ENCODE data around the gene SC5D.

The SC5D gene

DNA sequence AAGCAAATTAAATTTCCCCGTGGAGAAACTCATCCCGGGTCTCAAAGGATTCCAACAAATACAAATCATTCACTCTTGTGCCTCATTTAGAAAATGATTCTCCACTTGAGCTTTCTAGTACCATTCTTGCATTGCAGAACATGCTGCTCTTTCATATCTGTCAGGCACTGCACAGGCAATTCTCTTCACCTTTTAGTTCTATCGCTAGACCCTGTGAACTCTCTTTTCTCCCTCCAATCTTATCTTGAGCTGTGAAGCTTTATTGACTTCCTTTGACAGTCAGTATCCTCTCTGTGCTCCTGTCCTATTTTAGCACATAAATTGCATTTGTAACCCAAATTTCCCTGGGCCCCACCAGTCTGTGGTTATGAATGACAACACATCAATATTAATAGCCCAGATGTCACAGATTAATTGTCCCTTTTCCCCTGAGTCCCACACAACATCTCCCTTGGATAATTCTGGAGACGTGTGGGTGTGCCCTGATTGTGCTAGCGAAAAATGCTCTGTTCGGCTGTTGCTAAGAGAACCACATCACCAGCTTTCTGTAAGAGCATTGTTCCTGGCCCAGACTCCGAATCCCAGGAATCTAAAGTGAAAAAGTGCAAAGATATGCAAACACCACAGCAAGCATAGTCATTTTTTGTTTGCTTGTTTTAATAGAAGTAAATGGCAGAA, 22.4 kb upstream of the SC5D start:
- TF ChIP-seq GATA2 (IDR thresholded peaks at IDR 0.05; ENCODE audit: low read depth, low read length) = no peak
- TF ChIP-seq GATA3 (IDR thresholded peaks at IDR 0.05; ENCODE audit: low read depth, low read length) = no peak

DNA sequence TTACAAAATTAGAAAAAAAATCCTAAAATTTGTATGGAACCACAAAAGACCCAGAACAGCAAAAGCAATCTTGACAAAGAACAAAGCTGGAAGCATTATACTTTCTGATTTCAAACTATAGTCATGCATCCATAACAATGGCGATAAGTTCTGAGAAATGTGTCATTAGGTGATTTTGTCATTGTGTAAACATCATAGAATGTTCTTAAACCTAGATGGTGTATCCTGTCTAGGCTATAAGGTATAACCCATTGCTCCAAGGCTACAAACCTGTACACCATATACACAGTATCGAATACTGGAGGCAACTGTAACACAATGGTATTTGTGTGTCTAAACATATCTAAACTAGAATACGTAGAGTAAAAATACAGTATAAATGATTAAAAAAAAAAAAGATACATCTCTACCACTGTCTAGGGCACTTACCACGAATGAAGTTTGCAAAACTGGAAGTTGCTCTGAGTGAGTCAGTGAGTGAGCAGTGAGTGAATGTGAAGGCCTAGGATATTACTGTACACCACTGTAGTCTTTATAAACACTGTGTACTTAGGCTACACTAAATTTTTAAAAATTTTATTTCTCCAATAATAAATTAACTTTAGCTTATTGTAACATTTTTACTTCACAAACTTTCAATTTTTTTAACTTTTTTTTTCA, 18.1 kb upstream of the SC5D start:
- TF ChIP-seq GATA3 (IDR thresholded peaks at IDR 0.05; ENCODE audit: low read depth, low read length) (no peak), GATA2 (IDR thresholded peaks at IDR 0.05; ENCODE audit: low read depth, low read length) (no peak)

DNA sequence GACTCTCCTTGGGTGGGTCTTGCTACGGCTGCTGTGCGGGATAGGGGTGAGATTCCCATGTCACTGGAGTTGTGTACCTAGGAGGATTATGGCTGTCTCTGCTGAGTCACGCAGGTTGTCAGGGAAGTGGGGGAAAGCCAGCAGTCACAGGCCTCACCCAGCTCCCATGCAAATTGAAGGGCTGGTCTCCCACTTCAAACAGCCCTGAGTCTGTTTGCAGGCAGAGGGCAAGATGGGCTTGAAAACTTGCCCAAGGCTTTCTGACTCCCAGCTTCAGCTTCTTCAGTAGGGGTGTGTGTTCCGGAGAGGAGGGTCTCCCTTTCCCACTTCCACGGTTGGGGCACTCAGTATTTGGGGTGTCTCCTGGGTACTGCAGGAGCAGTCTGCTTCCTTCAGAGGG, 10.9 kb upstream of the SC5D start:
- TF ChIP-seq GATA3 (IDR thresholded peaks at IDR 0.05; ENCODE audit: low read depth, low read length) = no peak
- TF ChIP-seq GATA2 (IDR thresholded peaks at IDR 0.05; ENCODE audit: low read depth, low read length) = no peak

DNA sequence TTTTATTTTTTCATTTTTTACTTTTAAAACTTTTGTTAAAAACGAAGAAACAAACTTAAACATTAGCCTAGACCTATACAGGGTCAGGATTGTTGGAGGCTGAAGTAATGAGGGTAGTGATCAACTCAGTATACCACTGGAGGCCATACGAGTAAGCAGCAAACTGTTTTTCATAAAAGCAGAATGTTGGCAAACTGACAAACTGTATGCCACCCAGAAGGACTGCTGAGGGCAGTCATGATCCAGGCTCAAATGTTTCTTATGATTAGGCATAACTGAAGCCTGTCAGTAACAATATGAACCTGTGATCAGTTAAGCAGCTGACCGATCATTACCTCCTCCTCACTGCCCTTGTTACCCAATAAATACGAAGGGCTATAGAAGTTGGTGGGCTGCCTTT, 10.2 kb upstream of the SC5D start:
- no peak for TF ChIP-seq GATA2 (IDR thresholded peaks at IDR 0.05; ENCODE audit: low read depth, low read length)
- no peak for TF ChIP-seq GATA3 (IDR thresholded peaks at IDR 0.05; ENCODE audit: low read depth, low read length)

DNA sequence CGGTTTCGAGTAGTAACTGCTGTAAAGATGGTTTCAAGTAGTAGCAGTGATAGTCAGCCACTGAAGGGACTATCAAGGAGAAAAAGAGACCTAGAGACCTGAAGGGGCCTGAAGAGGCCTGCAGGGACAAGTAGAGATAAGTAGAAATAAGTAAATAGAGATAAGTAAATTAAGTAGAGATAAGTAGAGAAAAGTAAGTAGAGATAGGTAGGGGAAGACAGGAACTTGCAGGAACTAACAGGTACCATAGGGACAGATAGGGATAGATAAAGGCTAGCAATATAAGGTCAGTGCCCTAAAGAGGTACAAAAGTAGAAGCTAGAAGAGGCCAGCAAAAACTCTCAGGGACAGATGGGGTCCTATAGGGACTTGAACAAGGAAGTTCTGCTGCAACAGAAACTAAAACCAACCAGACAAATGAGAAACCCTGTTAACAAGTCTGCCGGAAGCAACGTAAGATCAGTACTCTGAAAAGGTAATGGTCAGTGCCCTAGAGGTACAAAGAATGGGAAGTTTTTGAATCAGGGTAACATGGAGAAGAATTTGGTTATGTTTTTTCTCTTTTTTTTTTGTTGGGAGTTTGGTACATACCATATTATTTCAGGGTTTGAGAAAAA, 9.6 kb upstream of the SC5D start:
- no peak for TF ChIP-seq GATA2 (IDR thresholded peaks at IDR 0.05; ENCODE audit: low read depth, low read length)
- no peak for TF ChIP-seq GATA3 (IDR thresholded peaks at IDR 0.05; ENCODE audit: low read depth, low read length)

DNA sequence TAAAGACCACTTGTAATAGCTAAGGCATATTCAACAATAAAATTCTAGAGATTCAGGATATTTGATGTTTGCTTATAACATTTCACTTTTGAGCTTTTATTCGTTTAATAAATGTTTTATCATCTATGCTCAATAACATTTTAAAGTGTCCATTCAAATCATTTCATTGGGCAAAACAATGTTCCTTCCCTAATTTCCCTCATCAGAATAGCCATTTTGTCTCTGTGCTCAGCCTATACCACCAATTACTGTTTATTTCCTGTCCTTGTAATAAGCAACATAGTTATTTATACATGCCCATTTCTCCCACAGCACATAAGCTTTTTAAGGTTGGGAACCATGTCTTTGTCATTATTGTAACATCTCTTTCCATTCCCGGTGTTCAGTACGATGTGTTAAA, 1.3 kb upstream of the SC5D start:
- TF ChIP-seq GATA2 (IDR thresholded peaks at IDR 0.05; ENCODE audit: low read depth, low read length) = no peak
- TF ChIP-seq GATA3 (IDR thresholded peaks at IDR 0.05; ENCODE audit: low read depth, low read length) = no peak

DNA sequence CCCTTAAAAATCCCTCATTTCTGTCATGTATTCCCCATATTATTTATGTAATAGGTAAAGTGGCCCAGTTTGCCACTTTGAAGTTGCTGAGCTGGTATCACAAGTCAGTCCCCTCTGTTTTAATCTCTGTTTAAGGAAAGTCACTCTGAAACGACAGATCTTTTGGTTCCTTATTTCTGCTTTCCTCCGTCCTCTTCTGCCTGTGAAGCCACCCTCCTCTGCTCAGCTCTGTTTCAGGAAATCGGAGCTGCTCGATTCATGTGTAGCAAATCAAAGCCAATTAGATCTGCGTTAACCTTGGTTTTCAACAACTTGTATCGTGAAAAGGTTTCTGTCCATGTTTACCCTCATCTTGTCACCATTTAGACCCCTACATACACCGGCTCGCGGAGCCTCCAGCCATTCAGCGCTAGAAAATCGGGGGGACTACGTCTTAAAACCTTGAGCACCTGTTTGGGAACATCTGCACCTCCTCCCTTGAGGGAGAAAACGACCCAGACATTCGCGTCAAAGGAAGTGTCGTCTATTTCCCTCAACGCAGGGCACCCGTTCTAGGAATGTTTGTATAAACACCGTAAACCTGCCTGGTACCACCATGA, 576 bp upstream of the SC5D start:
- TF ChIP-seq GATA3 (IDR thresholded peaks at IDR 0.05; ENCODE audit: low read depth, low read length) = no peak
- TF ChIP-seq GATA2 (IDR thresholded peaks at IDR 0.05; ENCODE audit: low read depth, low read length) = no peak

DNA sequence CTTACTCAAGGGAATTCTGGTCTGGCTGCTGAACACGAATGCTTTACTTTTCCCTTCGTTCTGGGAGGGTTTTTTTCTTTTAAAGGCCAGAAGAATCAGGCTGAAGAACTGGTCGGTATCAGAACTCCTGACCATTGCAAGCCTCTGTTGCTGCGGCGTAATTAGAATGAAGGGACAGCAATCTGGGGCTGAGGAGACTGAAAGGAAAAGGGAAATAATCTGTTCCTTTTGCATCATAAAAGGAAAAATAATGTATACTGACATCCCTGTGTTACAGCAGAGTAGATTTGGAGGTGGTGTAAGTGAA, 670 bp downstream of the SC5D start:
- TF ChIP-seq GATA2 (IDR thresholded peaks at IDR 0.05; ENCODE audit: low read depth, low read length) = no peak
- no peak for TF ChIP-seq GATA3 (IDR thresholded peaks at IDR 0.05; ENCODE audit: low read depth, low read length)

DNA sequence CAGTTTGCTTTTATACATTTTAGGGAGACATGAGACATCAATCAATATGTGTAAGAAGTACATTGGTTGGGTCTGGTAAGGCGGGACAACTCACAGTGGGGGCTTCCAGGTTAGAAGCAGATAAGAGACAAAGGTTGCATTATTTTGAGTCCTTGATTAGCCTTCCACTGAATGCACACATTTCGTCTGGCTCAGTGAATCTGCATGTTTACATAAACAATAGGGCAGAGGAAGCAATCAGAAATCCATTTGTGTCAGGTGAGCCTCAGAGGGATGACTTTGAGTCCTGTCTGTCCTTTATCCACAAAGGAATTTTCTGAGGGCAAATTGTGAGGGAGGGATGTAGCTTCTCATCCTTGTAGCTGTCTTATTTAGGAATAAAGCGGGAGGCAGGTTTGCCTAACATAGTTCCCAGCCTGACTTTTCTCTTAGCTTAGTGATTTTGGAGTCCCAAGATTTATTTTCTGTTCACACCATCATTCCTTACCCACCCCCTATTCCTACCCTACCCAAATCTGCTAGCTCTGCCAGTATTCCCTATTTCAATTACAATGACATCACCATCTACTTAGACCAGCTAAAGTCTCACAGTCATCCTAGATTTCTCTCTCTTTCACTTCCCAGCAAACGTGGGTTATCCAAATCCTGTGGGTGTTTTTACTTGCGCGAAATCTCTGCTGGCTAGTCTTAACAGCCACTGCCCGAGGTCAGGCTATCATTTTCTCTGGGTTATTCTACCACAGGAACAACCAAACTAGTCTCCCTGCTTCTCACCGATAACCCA, 2.9 kb downstream of the SC5D start:
- TF ChIP-seq GATA3 (IDR thresholded peaks at IDR 0.05; ENCODE audit: low read depth, low read length) = no peak
- no peak for TF ChIP-seq GATA2 (IDR thresholded peaks at IDR 0.05; ENCODE audit: low read depth, low read length)

DNA sequence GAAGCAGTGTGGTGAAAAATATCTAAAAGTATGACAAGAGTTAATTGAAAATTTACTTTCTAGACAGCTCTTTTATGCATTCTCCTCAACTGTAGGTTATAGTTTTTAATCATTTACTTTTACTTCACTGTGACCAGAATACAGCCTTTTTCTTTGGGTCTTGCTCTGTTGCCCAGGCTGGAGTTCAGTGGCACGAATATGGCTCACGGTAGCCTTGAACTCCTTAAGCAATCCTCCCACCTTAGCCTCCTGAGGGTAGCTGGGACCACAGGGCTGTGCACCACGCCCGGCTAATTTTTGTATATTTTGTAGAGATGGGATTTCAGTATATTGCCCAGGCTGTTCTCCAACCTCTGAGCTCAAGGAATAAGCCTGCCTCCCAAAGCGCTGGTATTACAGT, 5.3 kb downstream of the SC5D start:
- no peak for TF ChIP-seq GATA3 (IDR thresholded peaks at IDR 0.05; ENCODE audit: low read depth, low read length)
- no peak for TF ChIP-seq GATA2 (IDR thresholded peaks at IDR 0.05; ENCODE audit: low read depth, low read length)

DNA sequence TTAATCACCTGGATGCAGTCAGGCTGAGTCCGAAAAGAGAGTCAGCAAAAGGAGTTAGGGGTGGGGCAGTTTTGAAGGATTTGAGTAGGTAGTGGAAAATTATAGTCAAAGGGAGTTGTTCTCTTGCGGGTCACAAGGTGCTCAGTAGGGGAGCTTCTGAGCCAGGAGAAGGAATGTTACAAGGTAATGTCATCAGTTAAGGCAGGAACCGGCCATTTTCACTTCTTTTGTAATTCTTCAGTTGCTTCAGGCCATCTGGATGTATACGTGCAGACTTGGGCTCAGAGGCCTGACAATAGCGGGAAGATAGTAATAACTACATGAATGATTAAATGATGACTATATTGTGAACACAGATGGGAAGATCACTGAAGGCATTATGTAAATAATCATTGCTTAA, 6.2 kb downstream of the SC5D start:
- TF ChIP-seq GATA3 (IDR thresholded peaks at IDR 0.05; ENCODE audit: low read depth, low read length) (no peak), GATA2 (IDR thresholded peaks at IDR 0.05; ENCODE audit: low read depth, low read length) (no peak)

DNA sequence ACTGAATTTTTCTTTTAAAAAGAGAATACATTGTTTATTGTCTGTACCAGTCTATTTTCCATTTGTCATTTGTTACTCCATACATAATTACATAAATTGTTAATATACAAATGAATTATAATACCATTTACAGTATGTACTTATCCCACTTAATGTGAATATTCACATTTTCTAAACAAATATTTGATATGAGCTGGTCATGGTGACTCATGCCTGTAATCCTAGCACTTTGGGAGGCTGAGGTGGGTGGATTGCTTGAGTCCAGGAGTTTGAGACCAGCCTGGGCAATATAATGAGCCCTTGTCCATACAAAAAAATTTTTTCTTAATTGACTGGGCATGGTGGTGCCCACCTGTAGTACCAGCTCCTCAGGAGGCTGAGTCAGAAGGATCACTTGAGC, 6.8 kb downstream of the SC5D start:
- no peak for TF ChIP-seq GATA2 (IDR thresholded peaks at IDR 0.05; ENCODE audit: low read depth, low read length)
- TF ChIP-seq GATA3 (IDR thresholded peaks at IDR 0.05; ENCODE audit: low read depth, low read length) = no peak

DNA sequence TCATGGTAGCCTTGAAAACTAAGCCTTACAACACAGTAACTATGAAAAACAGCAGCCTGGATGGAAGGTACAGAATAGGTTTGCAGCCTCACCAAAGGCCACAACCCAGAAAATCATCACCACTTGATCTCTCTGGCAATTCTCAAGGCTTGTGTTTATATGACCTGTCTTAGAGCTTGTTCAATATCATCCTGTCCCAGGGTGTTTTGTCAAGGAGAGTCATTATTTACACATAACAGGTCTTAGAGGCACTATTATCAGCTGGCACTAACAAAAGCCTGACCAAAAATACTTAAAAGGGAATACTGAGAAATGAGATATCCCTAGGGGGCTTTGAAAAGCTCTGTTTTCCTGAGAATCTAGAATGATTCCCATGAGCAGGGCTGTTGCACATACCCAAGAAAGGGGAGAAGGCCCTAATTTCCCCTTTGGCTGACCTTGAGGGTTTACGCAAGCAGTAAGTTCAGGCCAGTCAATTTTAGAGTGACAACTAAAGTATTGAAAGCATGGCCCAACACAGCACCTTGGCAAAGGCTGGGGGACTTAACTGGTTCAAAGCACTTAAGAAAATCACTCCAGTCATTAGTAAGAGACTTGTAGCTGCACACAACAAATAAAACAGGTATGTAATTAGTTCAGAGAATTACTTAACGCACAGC, 7.9 kb downstream of the SC5D start:
- no peak for TF ChIP-seq GATA3 (IDR thresholded peaks at IDR 0.05; ENCODE audit: low read depth, low read length)
- no peak for TF ChIP-seq GATA2 (IDR thresholded peaks at IDR 0.05; ENCODE audit: low read depth, low read length)
